OCI-LY1 (cell line): ENCODE results near the gene ZIC1.

Source experiments
- H2AFZ ChIP-seq: fragments of 200-600 bp; sonication (generic), shearing (Covaris generic); 2 replicates; pipeline ENCODE4 v1.6.0; 2014; ENCODE audit warnings: antibody characterized with exemption, mild to moderate bottlenecking, low read length
- H3F3A ChIP-seq: fragments of 200-600 bp; sonication (generic), shearing (Covaris generic); 2 replicates; pipeline ENCODE4 v1.6.0; 2014; ENCODE audit warnings: mild to moderate bottlenecking, antibody characterized with exemption, low read length, moderate library complexity; ENCODE audit not compliant: insufficient read depth
- H3K27ac ChIP-seq: fragments of 200-600 bp; sonication (generic); 2 replicates; pipeline ENCODE4 v1.5.1; 2014; ENCODE audit warnings: low read length, mixed run types, mild to moderate bottlenecking, low read depth; ENCODE audit not compliant: poor library complexity, severe bottlenecking
- H3K27me3 ChIP-seq: fragments of 200-600 bp; sonication (generic); 2 replicates; pipeline ENCODE4 v1.6.0; 2014; ENCODE audit warnings: antibody characterized with exemption, mild to moderate bottlenecking, low read length, moderate library complexity; ENCODE audit not compliant: insufficient read depth
- H3K36me3 ChIP-seq: fragments of 200-600 bp; sonication (generic); 2 replicates; pipeline ENCODE4 v1.6.1; 2014; ENCODE audit warnings: mild to moderate bottlenecking, antibody characterized with exemption, low read length, moderate library complexity, mixed read lengths; ENCODE audit not compliant: insufficient read depth
- H3K4me1 ChIP-seq: fragments of 200-600 bp; sonication (generic); 2 replicates; pipeline ENCODE4 v1.5.1; 2014; ENCODE audit warnings: mild to moderate bottlenecking, low read length, moderate library complexity; ENCODE audit not compliant: insufficient read depth, severe bottlenecking
- H3K4me2 ChIP-seq: fragments of 200-600 bp; sonication (generic), shearing (Covaris generic); 2 replicates; pipeline ENCODE4 v1.6.1; 2014; ENCODE audit warnings: low read length
- H3K4me3 ChIP-seq: fragments of 200-600 bp; sonication (generic); 2 replicates; pipeline ENCODE4 v1.5.1; 2014; ENCODE audit warnings: low read length, low read depth, mild to moderate bottlenecking, mixed read lengths; ENCODE audit not compliant: poor library complexity, severe bottlenecking
- H3K79me2 ChIP-seq: fragments of 200-600 bp; shearing (Covaris generic); 2 replicates; pipeline ENCODE4 v1.6.1; 2016; ENCODE audit warnings: mixed run types, low read length, mixed read lengths; ENCODE audit not compliant: insufficient read depth
- H3K9ac ChIP-seq: fragments of 200-600 bp; sonication (generic), shearing (Covaris generic); 2 replicates; pipeline ENCODE4 v1.6.1; 2014; ENCODE audit warnings: mild to moderate bottlenecking, low read length, mixed read lengths
- H3K9me2 ChIP-seq: fragments of 200-600 bp; sonication (generic), shearing (Covaris generic); 2 replicates; pipeline ENCODE4 v1.6.1; 2014; ENCODE audit warnings: low read depth, mild to moderate bottlenecking, low read length, mixed read lengths
- H3K9me3 ChIP-seq: fragments of 200-600 bp; shearing (Covaris generic); 2 replicates; pipeline ENCODE4 v1.6.1; 2014; ENCODE audit warnings: low read length, mixed read lengths
- H4K20me1 ChIP-seq: fragments of 200-600 bp; sonication (generic), shearing (Covaris generic); 2 replicates; pipeline ENCODE4 v1.6.0; 2016; ENCODE audit warnings: mild to moderate bottlenecking, low read length; ENCODE audit not compliant: insufficient read depth
- CTCF ChIP-seq: fragments of 200-600 bp; sonication (generic), shearing (Covaris generic); IDR thresholded peaks from 2 replicates; pipeline ENCODE4 v1.5.1; 2017; ENCODE audit warnings: mild to moderate bottlenecking, antibody characterized with exemption, low read length, moderate library complexity, mixed read lengths
- EZH2 ChIP-seq: fragments of 200-600 bp; sonication (generic), shearing (Covaris generic); IDR thresholded peaks from 2 replicates; pipeline ENCODE4 v1.8.0; 2017; ENCODE audit warnings: borderline replicate concordance, mixed run types, mild to moderate bottlenecking, antibody characterized with exemption, low read length, moderate library complexity, mixed read lengths

ZIC1 gene

GRCh38 chr3:147400999-147401398, 8.2 kb upstream of the ZIC1 start:
- Histone ChIP-seq H3K9me2 (no peaks in the 10 kb centered on the region), H4K20me1 (no peaks in the 10 kb centered on the region), H3K4me3 (no peak overlapping the region), H3K9ac (no peak overlapping the region), H3K4me1 (no peaks in the 10 kb centered on the region), H3K36me3 (no peaks in the 10 kb centered on the region), H2AFZ (no peak overlapping the region), H3K27me3 (0 out of 2 replicates have a peak, but pooled peaks cover 10% of the 10 kb centered on the region), H3K9me3 (no peaks in the 10 kb centered on the region), H3K4me2 (no peak overlapping the region), H3K27ac (no peak overlapping the region), H3F3A (no peaks in the 10 kb centered on the region), H3K79me2 (no peaks in the 10 kb centered on the region)
- TF ChIP-seq EZH2 (no peak), CTCF (no peak)

GRCh38 chr3:147401421-147401820, 7.7 kb upstream of the ZIC1 start:
- no peak overlapping the region for H3K27ac ChIP-seq
- no peaks in the 10 kb centered on the region for H4K20me1 ChIP-seq
- no peaks in the 10 kb centered on the region for H3F3A ChIP-seq
- H3K9me3 ChIP-seq: no peaks in the 10 kb centered on the region
- H3K4me1 ChIP-seq: no peaks in the 10 kb centered on the region
- H3K36me3 ChIP-seq: no peaks in the 10 kb centered on the region
- TF ChIP-seq EZH2: no peak
- no peak for TF ChIP-seq CTCF
- no peak overlapping the region for H2AFZ ChIP-seq
- no peaks in the 10 kb centered on the region for H3K79me2 ChIP-seq
- no peak overlapping the region for H3K4me3 ChIP-seq
- no peak overlapping the region for H3K4me2 ChIP-seq
- H3K9ac ChIP-seq: no peak overlapping the region
- no peaks in the 10 kb centered on the region for H3K9me2 ChIP-seq
- 0 out of 2 replicates have a peak, but pooled peaks cover 10% of the 10 kb centered on the region for H3K27me3 ChIP-seq

GRCh38 chr3:147402159-147402558, 7.0 kb upstream of the ZIC1 start:
- no peak overlapping the region for H3K4me3 ChIP-seq

More at GRCh38 chr3:147402159-147402558, 7.0 kb upstream of the ZIC1 start:
- TF ChIP-seq CTCF (no peak), EZH2 (no peak)
- Histone ChIP-seq H3K4me2 (no peak overlapping the region), H3K79me2 (no peaks in the 10 kb centered on the region), H4K20me1 (no peaks in the 10 kb centered on the region), H3K9ac (no peak overlapping the region), H3K9me3 (no peaks in the 10 kb centered on the region), H3K9me2 (no peaks in the 10 kb centered on the region), H3K27ac (no peak overlapping the region), H3K4me1 (no peaks in the 10 kb centered on the region), H3K27me3 (0 out of 2 replicates have a peak, but pooled peaks cover 10% of the 10 kb centered on the region), H2AFZ (no peak overlapping the region), H3F3A (no peaks in the 10 kb centered on the region), H3K36me3 (no peaks in the 10 kb centered on the region)
